ENCODE measurements around the gene SLAIN2.
A peak's percentile ranks its signal among the peaks of the same experiment; 100 is the strongest.
"Not testable (repeated sequence)": the region's sequence is repeated elsewhere in the genome, so short reads cannot be mapped to it uniquely, and the experiment has no call there.

Gene SLAIN2

DNA sequence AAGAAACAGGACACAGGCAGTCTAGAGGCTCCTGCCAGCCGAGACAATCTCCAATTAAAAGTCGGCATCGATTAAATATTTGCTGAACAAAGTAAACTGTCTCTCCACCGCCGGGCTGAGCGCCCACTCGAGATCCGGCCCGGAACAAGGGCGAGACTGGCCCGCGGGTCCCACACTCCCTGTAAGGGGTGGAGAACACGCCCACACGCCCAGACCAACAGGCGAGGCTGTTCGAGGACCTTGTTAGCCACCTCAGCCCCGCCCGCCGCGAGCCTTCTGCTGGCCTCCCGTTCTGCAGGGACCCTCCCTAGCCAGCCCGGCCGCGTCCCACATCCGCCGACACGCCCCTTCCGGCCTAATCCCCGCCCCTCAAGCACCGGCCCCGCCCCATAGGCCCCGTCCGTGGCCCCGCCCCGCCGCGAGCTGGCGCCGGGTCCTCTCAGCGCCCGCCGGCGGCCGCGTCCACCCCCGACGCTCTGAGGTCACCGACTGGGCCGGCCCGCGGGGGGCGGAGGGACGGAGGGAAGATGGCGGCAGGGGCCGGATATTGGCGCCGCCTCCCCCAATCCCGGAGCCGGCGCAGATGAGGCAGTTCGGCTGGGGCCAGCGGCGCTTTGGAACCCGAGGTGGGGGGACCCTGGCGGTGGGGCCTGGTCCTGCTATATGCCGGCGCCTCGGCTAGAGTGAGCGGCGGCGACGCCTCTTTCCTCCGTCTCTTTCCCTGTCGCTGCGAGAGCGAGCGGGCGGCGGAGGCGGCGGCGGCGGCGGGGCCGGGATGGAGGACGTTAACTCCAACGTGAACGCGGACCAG lies at the start of gene SLAIN2:
Gene SLAIN2, plus strand, starts transcription at position 565 of the 811 bp plus-strand sequence. Its CDS starts 211 bp downstream, at position 776.
- peak; percentile 98 for DNase-seq

DNA sequence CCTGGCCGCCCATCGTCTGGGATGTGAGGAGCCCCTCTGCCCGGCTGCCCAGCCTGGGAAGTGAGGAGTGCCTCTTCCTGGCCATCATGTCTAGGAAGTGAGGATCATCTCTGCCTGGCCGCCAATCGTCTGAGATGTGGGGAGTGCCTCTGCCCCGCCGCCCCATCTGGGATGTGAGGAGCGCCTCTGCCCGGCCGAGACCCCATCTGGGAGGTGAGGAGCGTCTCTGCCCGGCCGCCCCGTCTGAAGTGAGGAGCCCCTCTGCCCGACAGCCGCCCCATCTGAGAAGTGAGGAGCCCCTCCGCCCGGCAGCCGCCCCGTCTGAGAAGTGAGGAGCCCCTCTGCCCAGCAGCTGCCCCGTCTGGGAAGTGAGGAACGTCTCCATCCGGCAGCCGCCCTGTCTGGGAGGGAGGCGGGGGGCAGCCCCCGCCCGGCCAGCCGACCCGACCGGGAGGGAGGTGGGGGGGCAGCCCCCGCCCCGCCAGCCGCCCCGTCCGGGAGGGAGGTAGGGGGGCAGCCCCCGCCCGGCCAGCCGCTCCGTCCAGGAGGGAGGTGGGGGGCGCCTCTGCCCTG lies 49.0 kb upstream of the SLAIN2 start:
- not testable (repeated sequence) for DNase-seq

DNA sequence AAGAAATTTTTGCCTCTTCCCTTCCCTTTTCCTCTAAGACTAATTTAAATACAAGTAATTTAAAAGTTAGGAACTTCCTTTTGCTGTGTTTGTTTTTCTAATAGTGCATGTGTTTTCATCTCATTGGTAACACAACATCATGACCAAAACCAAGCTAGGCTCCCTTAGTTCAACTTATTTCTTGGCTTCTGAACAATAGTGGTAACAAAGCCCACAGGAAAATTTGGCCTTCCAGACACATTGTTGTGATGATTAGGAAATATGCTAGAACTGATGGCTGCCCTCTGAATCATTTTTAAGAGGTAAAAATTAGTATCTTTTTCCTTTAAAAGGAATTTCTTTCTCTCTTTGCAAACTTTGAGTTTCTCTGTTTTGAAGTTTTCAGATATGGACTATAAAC lies 46.2 kb upstream of the SLAIN2 start:
- DNase-seq: peak; percentile 30

DNA sequence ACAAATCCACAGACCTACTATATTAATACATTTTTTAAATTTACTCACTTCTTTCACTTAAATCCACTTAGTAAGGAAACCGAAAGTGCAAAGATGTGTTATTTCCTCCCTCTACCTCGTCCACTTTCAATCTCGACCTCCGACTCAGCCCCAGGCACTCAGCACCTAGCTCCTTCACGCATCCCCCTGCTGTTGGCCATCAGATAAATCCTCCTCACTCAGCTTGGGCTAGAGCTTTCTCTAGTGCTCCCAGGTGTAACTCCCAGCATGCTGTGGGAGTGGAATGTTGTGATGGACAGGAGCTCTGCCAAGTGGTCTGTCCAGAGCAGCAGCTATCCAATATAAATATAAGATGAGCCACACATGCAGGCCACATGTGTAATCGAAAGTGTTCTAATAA lies 45.0 kb upstream of the SLAIN2 start:
- no peak for DNase-seq

DNA sequence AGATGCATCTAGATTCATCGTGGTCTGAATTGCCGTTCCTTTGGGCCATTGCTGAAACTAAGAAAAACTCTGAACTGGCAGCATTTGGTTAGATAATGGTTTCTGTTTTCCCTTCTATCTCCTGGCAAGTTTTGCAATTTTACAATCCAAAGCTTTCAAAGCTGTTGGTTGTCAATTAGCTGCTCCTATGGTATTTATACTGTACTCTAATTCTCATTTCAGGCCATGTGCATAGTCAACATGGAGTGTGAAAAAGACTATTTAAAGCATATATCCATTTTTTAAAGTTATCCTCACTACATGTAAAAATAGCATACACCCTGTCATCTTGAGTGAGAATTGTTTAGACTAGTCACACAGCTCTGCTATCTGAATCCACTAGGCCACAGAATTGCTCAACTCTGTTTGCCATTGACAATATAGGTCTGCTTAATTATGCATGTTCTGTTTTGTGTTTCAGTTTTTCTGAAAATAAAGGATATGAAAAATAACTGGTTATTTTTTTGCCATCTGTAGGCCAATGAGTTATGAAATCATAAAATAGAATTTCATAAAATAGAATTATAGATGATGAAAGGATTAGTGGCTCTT lies 44.0 kb upstream of the SLAIN2 start:
- DNase-seq: no peak

DNA sequence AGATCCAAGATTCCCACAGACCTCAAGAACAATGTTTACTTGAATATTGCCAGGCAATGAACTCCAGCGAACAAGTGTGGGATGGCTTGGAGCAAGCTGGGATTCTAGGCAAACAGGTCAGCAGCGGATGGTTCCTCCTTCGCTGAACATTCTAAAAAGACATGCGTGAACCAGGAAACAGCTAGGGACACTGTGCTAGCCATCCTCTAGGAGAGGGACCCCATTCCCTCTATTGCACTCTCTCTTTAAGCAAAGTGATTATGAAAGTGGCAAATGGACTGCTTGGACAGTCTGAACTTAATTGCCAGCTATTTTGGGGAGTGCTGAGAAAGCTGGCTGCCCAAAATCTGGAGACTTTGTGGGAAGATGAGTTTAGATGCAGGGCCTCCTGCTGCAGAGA lies 41.8 kb upstream of the SLAIN2 start:
- DNase-seq: no peak

DNA sequence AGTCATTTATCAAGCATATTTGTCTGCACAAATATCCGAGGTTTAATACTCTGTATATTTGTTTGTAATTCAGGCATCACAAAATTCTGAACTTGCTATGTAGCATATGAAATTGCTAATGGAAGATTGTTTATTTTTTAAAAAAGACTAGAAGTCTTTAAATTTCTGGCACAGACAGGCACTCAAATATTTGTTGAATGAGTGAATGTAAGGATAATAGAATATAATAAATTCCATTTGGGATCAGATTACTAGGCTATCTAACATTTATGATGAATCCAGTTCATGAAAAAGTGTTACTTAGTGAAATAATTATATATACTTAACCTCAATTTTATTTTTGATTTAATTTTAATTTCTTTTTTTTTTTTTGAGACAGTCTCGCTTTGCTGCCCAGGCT lies 41.3 kb upstream of the SLAIN2 start:
- DNase-seq: peak; percentile 69

DNA sequence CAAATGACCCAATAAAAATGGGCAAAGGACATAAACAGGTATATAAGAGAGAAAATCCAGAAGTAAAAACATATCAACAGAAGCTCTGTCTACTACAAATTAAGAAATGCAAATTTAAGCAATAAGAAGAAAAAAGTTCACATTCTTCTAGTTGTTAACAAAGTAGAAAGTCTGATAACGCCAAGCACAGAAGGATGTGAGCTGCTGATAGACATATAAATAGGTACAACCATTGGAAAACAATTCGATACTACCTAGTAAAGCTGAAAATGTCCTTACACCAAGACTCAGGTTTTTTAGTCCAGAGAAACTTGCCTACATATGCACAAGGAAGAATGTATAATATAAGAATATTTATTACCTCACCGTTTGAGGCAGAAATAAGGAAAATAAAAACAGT lies 35.8 kb upstream of the SLAIN2 start:
- no peak for DNase-seq

DNA sequence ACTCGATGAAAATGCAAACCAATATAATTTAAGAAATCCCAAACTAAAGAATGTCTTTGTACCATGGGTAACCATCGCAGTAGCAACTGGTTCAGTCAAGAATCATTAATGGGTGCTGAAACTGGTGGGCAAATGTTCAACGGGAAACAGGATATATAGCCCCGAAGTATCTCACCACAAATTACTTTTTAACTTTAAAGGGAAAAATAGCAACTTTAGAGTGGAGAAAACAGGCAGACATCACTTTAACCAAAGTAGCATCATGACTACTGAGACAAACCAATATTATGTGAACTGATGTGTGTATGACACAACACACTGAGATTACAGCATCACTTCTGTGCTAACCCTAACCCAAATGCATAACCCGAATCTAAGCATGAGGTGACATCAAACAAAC lies 33.8 kb upstream of the SLAIN2 start:
- no peak for DNase-seq

DNA sequence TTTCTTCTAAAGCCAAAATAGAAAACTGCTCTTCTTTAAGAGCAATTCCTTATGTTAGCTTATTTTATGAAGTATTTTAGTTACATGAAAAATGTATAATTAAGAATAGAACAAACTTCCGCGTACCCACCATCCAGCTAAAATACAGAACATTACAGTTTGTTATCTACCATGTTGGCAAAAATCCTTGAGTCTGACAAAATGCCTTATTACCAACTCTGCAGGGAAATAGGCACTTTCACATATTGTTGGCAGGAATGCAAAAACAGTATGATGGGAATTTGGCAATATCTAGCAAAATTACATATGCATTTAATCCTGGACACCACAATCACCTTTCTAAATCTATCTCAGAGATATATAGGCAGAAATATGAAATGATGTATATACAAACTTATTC lies 32.4 kb upstream of the SLAIN2 start:
- DNase-seq: no peak

DNA sequence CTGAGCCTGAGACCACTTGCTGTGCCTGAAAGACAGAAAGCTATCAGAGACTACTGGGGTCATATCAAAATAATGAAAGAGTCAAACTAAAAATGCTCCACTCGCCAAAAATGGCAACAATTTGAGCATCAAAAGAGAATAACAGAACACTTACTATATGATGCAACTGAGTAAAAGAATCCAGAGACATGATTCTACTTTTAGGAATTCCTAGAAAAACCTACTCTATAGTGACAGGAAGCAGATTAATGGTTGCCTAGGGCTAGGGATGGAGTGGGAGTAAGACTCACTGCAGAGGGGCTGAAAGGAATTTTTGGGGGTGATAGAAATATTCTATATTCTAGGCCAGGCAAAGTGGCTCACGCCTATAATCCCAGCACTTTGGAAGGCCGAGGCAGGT lies 29.4 kb upstream of the SLAIN2 start:
- DNase-seq: peak; percentile 63

DNA sequence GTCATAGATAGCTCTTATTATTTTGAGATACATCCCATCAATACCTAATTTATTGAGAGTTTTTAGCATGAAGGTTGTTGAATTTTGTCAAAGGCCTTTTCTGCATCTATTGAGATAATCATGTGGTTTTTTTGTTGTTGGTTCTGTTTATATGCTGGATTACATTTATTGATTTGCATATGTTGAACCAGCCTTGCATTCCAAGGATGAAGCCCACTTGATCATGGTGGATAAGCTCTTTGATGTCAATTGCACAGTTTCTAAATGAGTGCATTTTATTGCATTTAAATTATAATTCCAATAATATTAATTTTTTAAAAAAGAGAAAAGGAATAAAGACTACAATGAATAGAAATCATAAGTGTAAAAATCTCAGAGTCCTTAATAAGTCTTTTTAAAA lies 26.6 kb upstream of the SLAIN2 start:
- DNase-seq: not testable (repeated sequence)

DNA sequence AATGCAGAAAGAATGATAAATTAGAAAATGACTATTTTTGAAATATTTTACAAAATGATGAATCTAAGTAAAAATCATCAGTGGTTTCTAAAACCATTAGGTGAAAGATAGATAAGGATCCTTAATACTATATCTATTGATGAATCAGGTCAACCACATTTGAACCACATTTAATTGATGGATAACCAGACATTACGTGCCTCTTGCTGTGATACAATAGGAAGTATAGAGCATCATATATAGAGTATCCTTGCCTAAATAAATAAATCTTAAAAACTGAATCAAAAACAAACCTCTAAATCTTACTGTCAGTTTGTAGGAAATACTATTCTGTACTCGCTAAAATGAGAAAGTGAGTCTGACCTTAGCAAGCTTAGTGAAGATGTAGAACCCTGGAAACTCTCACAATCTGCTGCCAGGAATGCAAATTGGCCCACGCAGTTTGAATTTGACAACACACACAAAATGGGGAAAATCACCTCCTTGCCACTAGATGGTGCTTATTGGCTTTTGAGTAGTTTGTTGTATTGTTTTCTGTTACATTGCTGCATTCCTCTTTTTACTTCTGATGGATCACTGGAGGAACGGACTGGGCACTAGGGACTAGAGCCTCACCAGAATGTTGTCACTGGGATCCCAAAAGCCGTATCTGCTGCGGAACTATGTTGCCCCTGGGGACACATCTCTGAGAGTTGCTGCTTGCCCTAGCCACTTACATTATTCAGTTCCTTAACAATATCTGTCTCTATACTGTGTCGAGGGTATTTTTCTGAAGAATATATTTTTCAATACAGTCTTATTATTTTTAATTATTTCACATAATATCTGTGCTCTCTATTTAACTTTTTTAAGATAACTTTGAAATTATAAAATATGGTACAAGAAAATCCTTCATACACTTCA lies 25.4 kb upstream of the SLAIN2 start:
- DNase-seq: peak; percentile 70

DNA sequence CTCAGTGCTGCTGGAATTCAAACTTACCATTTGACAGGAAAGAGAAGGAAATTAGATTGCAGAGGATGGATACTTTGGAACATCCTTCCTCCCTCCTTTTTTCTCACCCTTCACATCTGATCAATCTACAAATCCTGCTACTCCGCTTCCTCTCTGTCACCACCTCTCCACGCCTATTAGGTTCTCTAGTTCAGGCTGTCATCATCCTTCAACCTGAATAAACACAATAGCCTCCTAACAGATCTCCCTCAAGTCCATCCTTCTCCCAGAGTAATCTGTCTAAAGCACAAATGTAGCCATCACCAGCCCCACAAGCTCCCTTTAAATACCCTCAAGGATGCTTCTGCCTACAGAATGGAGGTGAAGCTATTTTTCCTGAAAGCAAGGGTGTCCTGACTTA lies 20.0 kb upstream of the SLAIN2 start:
- DNase-seq: no peak

DNA sequence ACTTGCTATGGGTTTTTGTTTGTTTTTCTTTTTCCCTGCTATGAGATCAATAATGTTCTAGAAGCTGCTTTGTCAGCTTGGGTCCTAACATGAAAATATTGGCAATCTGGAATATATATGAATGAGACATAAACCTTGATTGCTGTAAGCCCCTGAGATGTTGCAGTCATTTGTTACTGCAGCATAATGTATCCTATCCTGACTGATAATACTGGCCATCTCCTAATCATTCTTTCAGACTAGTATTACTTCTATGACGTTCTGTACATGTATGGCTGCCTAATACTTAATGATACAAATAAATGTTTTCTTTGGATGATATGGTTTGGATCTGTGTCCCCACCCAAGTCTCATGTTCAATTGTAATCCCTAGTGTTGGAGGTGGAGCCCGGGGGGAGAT lies 19.3 kb upstream of the SLAIN2 start:
- DNase-seq: no peak

DNA sequence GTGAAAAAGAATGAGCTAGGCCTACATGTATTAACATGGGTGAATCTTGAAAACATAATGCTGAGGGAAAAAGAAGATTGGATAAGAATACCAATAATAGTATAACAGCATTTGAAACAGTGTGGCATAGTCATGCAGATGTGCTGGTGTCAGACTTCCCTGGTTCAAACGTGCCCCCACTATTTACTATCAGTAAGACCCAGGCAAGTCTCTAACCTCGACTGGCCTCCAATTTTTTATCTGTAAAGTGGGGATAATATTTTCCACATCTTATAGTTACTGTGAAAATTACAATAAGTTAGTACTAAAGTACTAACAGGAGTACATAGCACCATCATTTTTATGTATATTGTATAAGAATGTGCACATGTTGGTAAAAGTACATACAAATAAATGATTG lies 17.0 kb upstream of the SLAIN2 start:
- DNase-seq: no peak

DNA sequence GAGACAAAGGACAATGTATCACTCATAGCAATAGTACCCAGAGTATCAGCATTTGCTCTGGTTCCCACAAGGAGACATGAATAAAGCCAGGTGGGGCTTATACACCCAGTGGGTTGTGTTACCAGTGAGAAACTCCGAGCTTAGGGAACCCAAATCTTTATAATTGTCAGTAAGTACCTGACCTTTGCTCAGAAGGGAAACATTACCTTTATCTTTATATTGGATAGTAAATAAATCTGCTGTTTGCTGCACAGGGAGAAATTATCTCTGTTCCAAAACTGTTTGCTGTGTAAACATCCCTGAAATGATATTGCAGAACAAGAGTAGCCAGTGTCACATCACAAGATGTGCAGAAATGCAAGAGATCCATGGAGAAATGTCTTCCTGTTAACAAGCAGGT lies 12.1 kb upstream of the SLAIN2 start:
- DNase-seq: no peak

DNA sequence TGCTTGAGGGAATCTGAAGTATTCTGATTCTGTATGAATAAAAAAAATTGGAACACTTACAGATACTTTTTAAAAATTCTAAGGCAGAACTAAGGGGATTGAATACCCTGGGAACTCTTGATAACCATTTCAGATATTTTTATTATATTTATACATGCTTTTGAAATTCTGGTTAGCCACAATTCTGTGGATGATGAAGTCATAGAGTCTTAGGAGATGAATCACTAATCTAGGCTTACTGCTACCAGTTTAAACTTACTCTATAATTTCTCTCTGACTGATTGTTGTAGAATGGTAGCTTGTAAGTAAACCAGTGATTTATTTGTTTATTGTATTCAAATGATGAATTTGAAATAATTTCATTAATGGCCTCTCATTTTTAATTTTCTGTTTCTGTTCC lies 11.4 kb upstream of the SLAIN2 start:
- DNase-seq: peak; percentile 93

DNA sequence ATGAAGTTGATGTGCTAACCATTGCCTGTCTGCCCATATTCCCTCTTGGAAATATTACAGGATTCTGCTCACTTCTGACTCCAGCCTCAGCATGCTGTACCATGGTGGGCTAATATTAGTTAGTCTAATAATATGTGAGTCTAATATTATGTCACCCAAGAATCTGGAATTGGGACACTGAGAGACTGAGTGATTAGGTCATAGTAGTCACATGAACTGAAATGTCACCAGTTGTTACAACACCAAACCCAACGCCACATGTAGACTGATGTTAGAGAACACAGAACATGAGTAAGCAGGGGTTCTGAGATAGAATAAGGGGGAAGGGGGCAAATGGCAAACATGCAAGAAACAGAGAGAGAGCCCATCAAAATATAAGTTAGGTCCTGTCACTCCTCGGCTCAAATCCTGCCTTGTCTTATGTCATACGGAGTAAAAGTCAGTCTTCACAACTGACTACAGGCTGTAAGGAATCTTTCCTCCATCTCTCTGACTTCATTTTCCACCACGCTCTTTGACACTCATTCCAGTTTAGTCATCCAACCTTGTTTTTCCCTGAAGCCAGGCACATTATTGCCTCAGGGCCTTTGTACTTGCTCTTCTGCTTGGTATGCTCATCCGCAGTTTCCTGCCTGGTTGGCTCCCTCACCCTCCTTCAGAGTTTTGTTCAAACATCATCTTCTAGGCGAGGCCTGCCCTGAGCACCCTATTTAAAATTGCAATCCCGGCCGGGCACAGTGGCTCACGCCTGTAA lies 9.6 kb upstream of the SLAIN2 start:
- peak; percentile 73 for DNase-seq

DNA sequence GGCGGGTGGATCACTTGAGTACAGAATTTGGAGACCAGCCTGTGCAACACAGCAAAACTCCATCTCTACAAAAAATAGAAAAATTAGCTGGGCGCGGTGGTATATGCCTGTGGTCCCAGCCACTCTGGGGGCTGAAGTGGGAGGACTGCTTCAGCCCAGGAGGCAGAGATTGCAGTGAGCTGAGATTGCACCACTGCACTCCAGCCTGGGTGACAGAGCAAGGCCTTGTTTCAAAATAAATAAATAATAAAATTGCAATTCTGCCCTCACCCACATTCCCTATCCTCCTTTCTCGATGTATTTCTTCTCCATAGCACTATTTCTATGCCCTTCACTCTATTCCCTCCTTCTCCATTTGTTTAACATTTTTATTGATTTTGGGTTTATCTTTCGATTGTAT lies 8.7 kb upstream of the SLAIN2 start:
- no peak for DNase-seq

DNA sequence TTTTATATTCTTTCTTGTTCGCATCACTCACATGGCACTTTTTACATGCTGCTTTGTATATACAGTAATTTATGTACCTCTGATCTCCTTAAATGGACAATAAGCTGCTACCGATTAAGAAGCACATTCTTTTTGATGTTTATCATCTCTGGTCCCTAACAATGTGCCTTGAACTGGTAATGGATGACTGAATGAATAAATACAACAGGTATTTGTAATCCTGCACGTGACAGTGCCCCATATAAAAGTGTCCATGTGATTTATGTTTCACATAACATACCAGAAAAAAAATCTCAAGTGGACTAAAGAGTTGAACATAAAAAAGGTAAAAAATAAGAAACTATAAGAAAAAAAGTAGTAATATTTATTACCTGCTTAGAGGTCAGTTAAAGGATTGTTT lies 7.7 kb upstream of the SLAIN2 start:
- peak; percentile 68 for DNase-seq

DNA sequence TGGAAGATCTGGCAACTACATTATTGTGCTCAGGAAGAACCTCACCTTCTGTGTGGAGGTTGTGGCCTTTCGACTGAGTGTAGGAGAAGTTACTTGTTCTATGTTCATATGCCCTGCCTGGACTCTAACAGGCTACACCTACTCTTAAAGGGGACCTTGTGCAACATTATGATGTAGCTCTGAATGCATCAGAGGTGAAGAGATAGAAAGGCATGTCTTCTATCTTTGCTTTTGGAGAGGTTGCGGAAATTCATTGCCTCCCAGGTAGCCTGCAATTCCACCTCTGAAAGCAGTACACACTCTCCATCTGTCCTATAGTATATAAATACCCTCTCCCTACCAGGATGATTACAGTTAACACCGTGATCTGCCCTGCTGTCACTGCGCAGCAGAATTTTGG lies 7.1 kb upstream of the SLAIN2 start:
- no peak for DNase-seq

Data from fibroblast of skin of right biceps (primary cell).